HepG2 (cell line): ENCODE measurements around the gene LDLRAD4. TPM values are rescaled to one million over a fixed set of nuclear protein-coding genes. Genes with fewer than 3 reads are reported as not detected.

ENCODE experiments used
- ATAC-seq: fragments of 200-7000 bp; cut with Tn5 transposase; 3 replicates; pipeline ENCODE4 v1.9.1; 2020; ENCODE audit warnings: mild to moderate bottlenecking, moderate library complexity
- BruUV-seq: library from RNA; stranded (reverse); fragments of 400-500 nt; replicated peaks from 2 replicates; lab custom pipeline; 2021; lab: Mats Ljungman, UMichigan
- CTCF ChIA-PET: fragments of 300-600 bp; formaldehyde crosslinking; extraction: SDS; loops from one replicate; lab custom pipeline; 2021; ENCODE audit warnings: low total read pairs, inconsistent platforms, low intra/inter-chr PET ratio; lab: Yijun Ruan, JAX
- POLR2A ChIA-PET: fragments of 350-600 bp; sonication (Branson Sonifier 250); formaldehyde crosslinking; loops from one replicate; lab custom pipeline; 2020; ENCODE audit warnings: antibody characterized with exemption, inconsistent platforms; lab: Yijun Ruan, JAX
- DNase-seq: peaks from one replicate; pipeline ENCODE4 v3.0.0-alpha.2; 2015; ENCODE audit warnings: low spot score
- FAIRE-seq: peaks from 3 replicates; lab custom pipeline; 2011; peaks lifted over from hg19 to GRCh38; lab: Jason Lieb, UNC
- H2AFZ ChIP-seq: one replicate; pipeline ENCODE4 v1.6.1; 2011; ENCODE audit warnings: low read length, inconsistent platforms
- H3K27ac ChIP-seq: fragments of 300-600 bp; 3 replicates; pipeline ENCODE4 v1.8.0; 2011; ENCODE audit warnings: mixed run types, mild to moderate bottlenecking, mixed read lengths, low read length, inconsistent platforms; ENCODE audit not compliant: insufficient read depth; ENCODE audit errors: extremely low read length
- H3K27me3 ChIP-seq, 2 experiments: fragments of 200-600 bp in 1 of 2; 2 replicates in 1 of 2; 3 replicates in 1 of 2; pipeline versions ENCODE4 v1.6.0 to v1.8.0; 2011; ENCODE audit warnings: low read length in 2 of 2, mild to moderate bottlenecking in 2 of 2, moderate library complexity in 2 of 2, inconsistent platforms in 1 of 2; ENCODE audit not compliant: insufficient read depth in 2 of 2, control insufficient read depth in 1 of 2
- H3K36me3 ChIP-seq, 2 experiments: fragments of 200-600 bp in 1 of 2; replicated peaks in 1 of 2; 2 replicates in 1 of 2; 3 replicates in 1 of 2; pipeline versions ENCODE4 v1.5.1 to v1.8.0; 2011; ENCODE audit warnings: low read length in 2 of 2, inconsistent platforms in 1 of 2; ENCODE audit not compliant: insufficient read depth in 2 of 2, control insufficient read depth in 1 of 2
- H3K4me1 ChIP-seq: 2 replicates; pipeline ENCODE4 v1.5.1; 2012; ENCODE audit warnings: low read length, inconsistent platforms; ENCODE audit not compliant: insufficient read depth
- H3K4me2 ChIP-seq: 2 replicates; pipeline ENCODE4 v1.6.0; 2011; ENCODE audit warnings: low read depth, low read length, inconsistent platforms
- H3K4me3 ChIP-seq, 3 experiments: fragments of 200-600 bp in 1 of 3; sonication (generic), shearing (Covaris generic) in 1 of 3; replicated peaks in 1 of 3; 2 replicates each; pipeline ENCODE4 v1.5.1; 2011 to 2016; ENCODE audit warnings: low read length in 3 of 3, inconsistent platforms in 2 of 3, low read depth in 2 of 3, mild to moderate bottlenecking in 2 of 3, control low read depth in 1 of 3, mixed read lengths in 1 of 3; ENCODE audit not compliant: insufficient read depth in 1 of 3
- H3K79me2 ChIP-seq: one replicate; pipeline ENCODE4 v1.6.1; 2011; ENCODE audit warnings: low read length, inconsistent platforms; ENCODE audit not compliant: insufficient read depth
- H3K9ac ChIP-seq: 2 replicates; pipeline ENCODE4 v1.6.0; 2011; ENCODE audit warnings: mild to moderate bottlenecking, low read depth, low read length, inconsistent platforms; ENCODE audit not compliant: insufficient read depth
- H3K9me3 ChIP-seq: 2 replicates; pipeline ENCODE4 v1.5.1; 2012; ENCODE audit warnings: mild to moderate bottlenecking, low read length
- H4K20me1 ChIP-seq: 2 replicates; pipeline ENCODE4 v1.6.0; 2011; ENCODE audit warnings: inconsistent platforms, mild to moderate bottlenecking, low read length, moderate library complexity; ENCODE audit not compliant: insufficient read depth
- ARID4A ChIP-seq: sonication (generic); formaldehyde crosslinking; IDR thresholded peaks from 2 replicates; pipeline ENCODE4 v1.5.0; 2020; ENCODE audit warnings: mild to moderate bottlenecking, missing genetic modification reagents, borderline replicate concordance
- ETV5 ChIP-seq: IDR thresholded peaks from 2 replicates; pipeline ENCODE4 v1.6.1; 2018; ENCODE audit warnings: missing biosample characterization, missing genetic modification reagents, inconsistent platforms, borderline replicate concordance
- HMGA1 ChIP-seq: sonication (generic); formaldehyde crosslinking; conservative IDR thresholded peaks from 2 replicates; pipeline ENCODE4 v1.4.0; 2020; ENCODE audit warnings: missing genetic modification reagents
- NR2F2 ChIP-seq: IDR thresholded peaks from 2 replicates; pipeline ENCODE4 v1.6.1; 2012; ENCODE audit warnings: low read depth, inconsistent platforms, borderline replicate concordance
- RFX5 ChIP-seq: IDR thresholded peaks from 2 replicates; pipeline ENCODE4 v1.6.1; 2011; ENCODE audit warnings: low read depth, low read length, improper control_type of control experiment
- SIN3A ChIP-seq: IDR thresholded peaks from 2 replicates; pipeline ENCODE4 v1.6.1; 2011; ENCODE audit warnings: low read depth, mild to moderate bottlenecking, control low read depth, low read length, borderline replicate concordance
- SOX5 ChIP-seq: IDR thresholded peaks from 2 replicates; pipeline ENCODE4 v1.6.1; 2016; ENCODE audit warnings: borderline replicate concordance
- STAT5B ChIP-seq: sonication (generic); formaldehyde crosslinking; IDR thresholded peaks from 2 replicates; pipeline ENCODE4 v1.4.0; 2020; ENCODE audit warnings: missing genetic modification reagents
- ZFP1 ChIP-seq: IDR thresholded peaks from 2 replicates; pipeline ENCODE4 v1.6.1; 2016
- ZMYM3 ChIP-seq: sonication (generic); formaldehyde crosslinking; IDR thresholded peaks from 2 replicates; pipeline ENCODE4 v1.5.1; 2020; ENCODE audit warnings: mild to moderate bottlenecking, missing genetic modification reagents
- ZNF33A ChIP-seq: sonication (generic); formaldehyde crosslinking; IDR thresholded peaks from 2 replicates; pipeline ENCODE4 v1.5.1; 2020; ENCODE audit warnings: missing genetic modification reagents, mild to moderate bottlenecking, moderate library complexity, borderline replicate concordance
- ZNF44 ChIP-seq: sonication (generic); formaldehyde crosslinking; IDR thresholded peaks from 2 replicates; pipeline ENCODE4 v1.5.1; 2020; ENCODE audit warnings: mild to moderate bottlenecking, missing genetic modification reagents
- ZNF513 ChIP-seq: sonication (generic); formaldehyde crosslinking; conservative IDR thresholded peaks from 2 replicates; pipeline ENCODE4 v1.5.0; 2020; ENCODE audit warnings: missing genetic modification reagents
- ZNF547 ChIP-seq: sonication (generic); formaldehyde crosslinking; IDR thresholded peaks from 2 replicates; pipeline ENCODE4 v1.5.1; 2020; ENCODE audit warnings: mild to moderate bottlenecking, missing genetic modification reagents
- ZNF772 ChIP-seq: sonication (generic); formaldehyde crosslinking; IDR thresholded peaks from 2 replicates; pipeline ENCODE4 v1.5.0; 2020; ENCODE audit warnings: mild to moderate bottlenecking, missing genetic modification reagents
- WGBS: methylation state at CpG from one replicate; pipeline ENCODE4 v1.1.6; 2017; ENCODE audit warnings: low lambda C conversion rate; 5-methylcytosine and 5-hydroxymethylcytosine counted together
- in situ Hi-C: cut with HindIII; loops from 2 replicates; pipeline ENCODE4 v1.10.0; 2017; ENCODE audit warnings: low pct_unique_long_range_greater_than_20kb; ENCODE audit not compliant: extremely low pct_ligation_motif_present
- intact Hi-C: fragments of 100-400 bp; cut with micrococcal nuclease; formaldehyde crosslinking; loops from one replicate; pipeline ENCODE4 v1.10.0; 2022; ENCODE audit not compliant: unreplicated experiment
- polyA plus RNA-seq, 8 experiments: library from polyadenylated mRNA; depleted of rRNA in 3 of 8; stranded (reverse) in 7 of 8; unstranded in 1 of 8; fragments of >200 nt; fragmentation: Illumina TruSeq in 4 of 8; extraction: Trizol in 4 of 8; gene quantifications; 2 replicates each; pipeline versions ENCODE4 v1.2.1 to v1.2.3, GENCODE V29; 2011 to 2016; ENCODE audit warnings: low read depth in 4 of 8, missing spikeins in 1 of 8, mixed read lengths in 1 of 8; ENCODE audit not compliant: insufficient read depth in 1 of 8
- total RNA-seq, 5 experiments: library from RNA; depleted of rRNA; stranded (reverse); fragments of >200 nt; fragmentation: Illumina TruSeq; extraction: Trizol; gene quantifications; 2 replicates each; pipeline ENCODE4 v1.2.3, GENCODE V29; 2016; ENCODE audit warnings: low read depth in 1 of 5

The LDLRAD4 gene
- total and polyA plus RNA-seq, 2 of the 13 experiments (the other 11 are each of a cell fraction or from before 2014, with no cell fraction given), result 13.6 to 20.9 TPM

- Histone ChIP-seq H4K20me1 (no peaks in the 10 kb centered on the region), H3K4me2 (no peak overlapping the region), H3K9me3 (no peaks in the 10 kb centered on the region), H3K4me3 (no peak overlapping the region), H2AFZ (no peak overlapping the region), H3K79me2 (no peaks in the 10 kb centered on the region), H3K9ac (no peak overlapping the region), H3K4me1 (peaks cover 49% of the 10 kb centered on the region), H3K27ac (no peak overlapping the region), H3K27me3 (no peaks in the 10 kb centered on the region), H3K36me3 (no peaks in the 10 kb centered on the region)
- DNase-seq (no peak), FAIRE-seq (no peak), ATAC-seq (no peak)
- intact Hi-C loops (no loop called here), in situ Hi-C loops (no loop called here)
- no TSS peak for BruUV-seq
- WGBS, result 57% methylated on average over 4 of the region's 4 CpGs
- TF ChIP-seq ZNF772 (CRISPR knock-in tag), result no peak
- no peak for TF ChIP-seq ZNF44 (CRISPR knock-in tag)
- TF ChIP-seq ZNF547 (CRISPR knock-in tag), result no peak
- TF ChIP-seq ZMYM3 (CRISPR knock-in tag), result no peak
- TF ChIP-seq ZNF33A (CRISPR knock-in tag), result no peak
- no peak for TF ChIP-seq RFX5
- TF ChIP-seq ZFP1, result no peak
- TF ChIP-seq STAT5B, result no peak
- no peak for TF ChIP-seq ZNF513 (CRISPR knock-in tag)
- ChIA-PET CTCF (no interaction called here), POLR2A (no interaction called here)
Measured at GRCh38 chr18:13187498-13187897, 31.1 kb upstream of the LDLRAD4 start.

- FAIRE-seq, result no peak
- in situ Hi-C loops, result no loop called here
- 75% methylated on average over 3 of the region's 3 CpGs for WGBS
- no peaks in the 10 kb centered on the region for H3K79me2 ChIP-seq
- no peak overlapping the region for H2AFZ ChIP-seq
- no peaks in the 10 kb centered on the region; a peak in 1 of 5 replicates for H3K27me3 ChIP-seq
- H3K4me2 ChIP-seq, result no peak overlapping the region
- DNase-seq, result no peak
- H3K9me3 ChIP-seq, result no peaks in the 10 kb centered on the region
- no peak overlapping the region for H3K4me3 ChIP-seq
- BruUV-seq, result no TSS peak
- CTCF ChIA-PET, result no interaction called here
- POLR2A ChIA-PET, result interaction anchor here (1.4 kb wide), 1 partner anchor 13 kb away, joined by 3 read pairs; no protein-coding TSS in a partner anchor
- no peak for ATAC-seq
- H3K36me3 ChIP-seq, result no peaks in the 10 kb centered on the region
- intact Hi-C loops, result no loop called here
- H3K27ac ChIP-seq, result no peak overlapping the region
- H3K4me1 ChIP-seq, result peaks cover 26% of the 10 kb centered on the region
- TF ChIP-seq ARID4A (CRISPR knock-in tag) (no peak), ETV5 (CRISPR knock-in tag) (no peak), NR2F2 (no peak), SIN3A (no peak), HMGA1 (CRISPR knock-in tag) (no peak), SOX5 (CRISPR knock-in tag) (no peak)
- H4K20me1 ChIP-seq, result no peaks in the 10 kb centered on the region
- H3K9ac ChIP-seq, result no peak overlapping the region
Measured at GRCh38 chr18:13191031-13191430, 27.5 kb upstream of the LDLRAD4 start.
